H9 (cell line): ENCODE data around the gene INO80. TPM values are rescaled to one million over a fixed set of nuclear protein-coding genes. Genes with fewer than 3 reads are reported as not detected.

Experiments used
- DNase-seq: peaks from one replicate; pipeline ENCODE4 v3.0.0-alpha.2; 2017
- H2AFZ ChIP-seq: one replicate; pipeline ENCODE4 v1.6.1; 2013; ENCODE audit warnings: mild to moderate bottlenecking, low read length, control low read depth, moderate library complexity
- H2AK5ac ChIP-seq: 2 replicates; pipeline ENCODE4 v1.6.1; 2013; ENCODE audit warnings: low read length, control low read depth, mixed read lengths; ENCODE audit not compliant: insufficient read length
- H2BK120ac ChIP-seq: one replicate; pipeline ENCODE4 v1.6.1; 2013; ENCODE audit warnings: low read depth, mild to moderate bottlenecking, low read length, control low read depth, inconsistent platforms; ENCODE audit not compliant: poor library complexity, severe bottlenecking
- H2BK12ac ChIP-seq: 2 replicates; pipeline ENCODE4 v1.6.1; 2013; ENCODE audit warnings: low read length, control low read depth, mixed read lengths, low read depth; ENCODE audit not compliant: insufficient read length
- H2BK15ac ChIP-seq: 2 replicates; pipeline ENCODE4 v1.6.1; 2013; ENCODE audit warnings: low read depth, low read length, control low read depth
- H2BK20ac ChIP-seq: one replicate; pipeline ENCODE4 v1.6.1; 2013; ENCODE audit warnings: low read depth, mild to moderate bottlenecking, low read length, control low read depth, inconsistent platforms; ENCODE audit not compliant: poor library complexity, severe bottlenecking
- H2BK5ac ChIP-seq: 2 replicates; pipeline ENCODE4 v1.6.1; 2013; ENCODE audit warnings: low read length, control low read depth, mixed read lengths; ENCODE audit not compliant: insufficient read length
- H3K14ac ChIP-seq: 2 replicates; pipeline ENCODE4 v1.6.1; 2013; ENCODE audit warnings: low read length, control low read depth; ENCODE audit not compliant: insufficient read depth
- H3K18ac ChIP-seq: 2 replicates; pipeline ENCODE4 v1.6.1; 2013; ENCODE audit warnings: low read depth, mild to moderate bottlenecking, mixed read lengths, low read length, control low read depth; ENCODE audit not compliant: insufficient read length
- H3K23ac ChIP-seq: 2 replicates; pipeline ENCODE4 v1.6.1; 2013; ENCODE audit warnings: low read length, control low read depth, mixed read lengths, low read depth; ENCODE audit not compliant: insufficient read length
- H3K23me2 ChIP-seq: 2 replicates; pipeline ENCODE4 v1.6.1; 2013; ENCODE audit warnings: low read depth, mild to moderate bottlenecking, mixed read lengths, low read length, control low read depth; ENCODE audit not compliant: insufficient read length, poor library complexity, severe bottlenecking
- H3K27ac ChIP-seq: 2 replicates; pipeline ENCODE4 v1.5.1; 2013; ENCODE audit warnings: low read length, control low read depth, mixed read lengths, low read depth; ENCODE audit not compliant: insufficient read length
- H3K27me3 ChIP-seq: 2 replicates; pipeline ENCODE4 v1.6.1; 2013; ENCODE audit warnings: low read length, control low read depth, inconsistent platforms; ENCODE audit not compliant: insufficient read depth
- H3K4ac ChIP-seq: 2 replicates; pipeline ENCODE4 v1.6.1; 2013; ENCODE audit warnings: low read depth, mild to moderate bottlenecking, control low read depth, inconsistent platforms, low read length, moderate library complexity
- H3K4me1 ChIP-seq: 2 replicates; pipeline ENCODE4 v1.6.1; 2013; ENCODE audit warnings: low read length, control low read depth, inconsistent platforms; ENCODE audit not compliant: insufficient read depth
- H3K4me2 ChIP-seq: 2 replicates; pipeline ENCODE4 v1.6.1; 2013; ENCODE audit warnings: low read length, control low read depth, mixed read lengths; ENCODE audit not compliant: insufficient read length, insufficient read depth
- H3K56ac ChIP-seq: 2 replicates; pipeline ENCODE4 v1.6.1; 2013; ENCODE audit warnings: low read depth, mild to moderate bottlenecking, mixed read lengths, low read length, control low read depth; ENCODE audit not compliant: insufficient read length
- H3K79me1 ChIP-seq: 2 replicates; pipeline ENCODE4 v1.6.1; 2013; ENCODE audit warnings: low read depth, mild to moderate bottlenecking, moderate library complexity, low read length, control low read depth, inconsistent platforms; ENCODE audit not compliant: insufficient read depth, poor library complexity, severe bottlenecking
- H3K79me2 ChIP-seq: 2 replicates; pipeline ENCODE4 v1.6.1; 2013; ENCODE audit warnings: low read length, control low read depth, inconsistent platforms; ENCODE audit not compliant: insufficient read depth
- H3K9ac ChIP-seq: 2 replicates; pipeline ENCODE4 v1.6.1; 2013; ENCODE audit warnings: low read length, control low read depth, mixed read lengths; ENCODE audit not compliant: insufficient read length; ENCODE audit errors: extremely low read depth
- H3K9me3 ChIP-seq: one replicate; pipeline ENCODE4 v1.6.1; 2013; ENCODE audit warnings: low read depth, low read length, inconsistent platforms; ENCODE audit not compliant: control insufficient read depth
- H3T11ph ChIP-seq: one replicate; pipeline ENCODE4 v1.6.1; 2013; ENCODE audit warnings: mild to moderate bottlenecking, low read length, control low read depth, inconsistent platforms
- H4K20me1 ChIP-seq: one replicate; pipeline ENCODE4 v1.6.1; 2013; ENCODE audit not compliant: control insufficient read depth, insufficient read length, insufficient read depth
- H4K5ac ChIP-seq: 2 replicates; pipeline ENCODE4 v1.6.1; 2013; ENCODE audit warnings: low read depth, mild to moderate bottlenecking, mixed read lengths, low read length, control low read depth; ENCODE audit not compliant: insufficient read length
- H4K8ac ChIP-seq: replicated peaks from 2 replicates; pipeline ENCODE4 v1.6.1; 2013; ENCODE audit warnings: low read length, control low read depth, mixed read lengths, low read depth; ENCODE audit not compliant: insufficient read length
- H4K91ac ChIP-seq: 2 replicates; pipeline ENCODE4 v1.6.1; 2013; ENCODE audit warnings: low read depth, mild to moderate bottlenecking, moderate library complexity, mixed read lengths, low read length, control low read depth; ENCODE audit not compliant: insufficient read length
- H3K27ac Mint-ChIP-seq, 3 experiments: 2 replicates in 2 of 3; 3 replicates in 1 of 3; pipeline ENCODE4 v1.8.0; 2020 to 2021; ENCODE audit warnings: mixed read lengths in 3 of 3, mild to moderate bottlenecking in 1 of 3, moderate library complexity in 1 of 3
- H3K27me3 Mint-ChIP-seq: 2 replicates; pipeline ENCODE4 v1.8.0; 2021; ENCODE audit warnings: low read depth, mild to moderate bottlenecking, moderate library complexity, mixed read lengths
- H3K36me3 Mint-ChIP-seq, 3 experiments: 2 replicates in 2 of 3; 3 replicates in 1 of 3; pipeline ENCODE4 v1.8.0; 2020 to 2021; ENCODE audit warnings: low read depth in 3 of 3, mixed read lengths in 3 of 3; ENCODE audit not compliant: insufficient read depth in 1 of 3
- H3K4me1 Mint-ChIP-seq, 2 experiments: 2 replicates each; pipeline ENCODE4 v1.8.0; 2020; ENCODE audit warnings: mixed read lengths in 2 of 2
- H3K4me3 Mint-ChIP-seq, 2 experiments: 2 replicates in 1 of 2; 3 replicates in 1 of 2; pipeline ENCODE4 v1.8.0; 2020 to 2021; ENCODE audit warnings: mild to moderate bottlenecking in 2 of 2, mixed read lengths in 2 of 2, moderate library complexity in 1 of 2
- H3K9me3 Mint-ChIP-seq, 2 experiments: 2 replicates in 1 of 2; 3 replicates in 1 of 2; pipeline ENCODE4 v1.8.0; 2020; ENCODE audit warnings: mild to moderate bottlenecking in 2 of 2, mixed read lengths in 2 of 2, moderate library complexity in 1 of 2
- CTCF ChIP-seq: fragments of 200-600 bp; sonication (generic); conservative IDR thresholded peaks from 3 replicates; pipeline ENCODE4 v1.8.0; 2021; ENCODE audit warnings: antibody characterized with exemption, mild to moderate bottlenecking
- WGBS: extraction: QIAGEN DNeasy Blood & Tissue Kit; methylation state at CpG from one replicate; pipeline ENCODE4 v1.1.7; 2013; ENCODE audit warnings: missing lambda C conversion rate, low lambda C conversion rate, mixed read lengths; ENCODE audit not compliant: insufficient read length; ENCODE audit errors: extremely low coverage; 5-methylcytosine and 5-hydroxymethylcytosine counted together
- total RNA-seq: library from RNA; stranded (reverse); gene quantifications from 2 replicates; pipeline ENCODE4 v1.2.1, GENCODE V29; 2021

INO80 gene
- total RNA-seq, 1 experiment from 2014 or later, result 29.2 TPM

GRCh38 chr15:41161336-41161735, 45.3 kb upstream of the INO80 start:
- Histone ChIP-seq H3K23me2 (no peaks in the 10 kb centered on the region), H4K8ac (no peak overlapping the region), H2BK15ac (no peak overlapping the region), H2BK5ac (no peak overlapping the region), H3K9me3 (no peaks in the 10 kb centered on the region), H3K4ac (no peak overlapping the region), H2BK120ac (no peak overlapping the region), H3K9ac (no peak overlapping the region), H3K56ac (no peak overlapping the region), H3K27me3 (no peaks in the 10 kb centered on the region), H4K5ac (no peak overlapping the region), H2BK20ac (no peak overlapping the region), H3K27ac (no peak overlapping the region), H4K20me1 (no peaks in the 10 kb centered on the region), H3K4me1 (no peaks in the 10 kb centered on the region), H3T11ph (no peak overlapping the region), H3K4me2 (no peak overlapping the region), H3K14ac (no peak overlapping the region), H2BK12ac (no peak overlapping the region), H2AFZ (no peak overlapping the region), H2AK5ac (no peak overlapping the region), H4K91ac (no peak overlapping the region), H3K79me1 (no peaks in the 10 kb centered on the region), H3K18ac (no peak overlapping the region), H3K23ac (no peak overlapping the region), H3K79me2 (no peaks in the 10 kb centered on the region)
- no peaks in the 10 kb centered on the region for H3K36me3 Mint-ChIP-seq
- H3K9me3 Mint-ChIP-seq, result no peaks in the 10 kb centered on the region
- no peaks in the 10 kb centered on the region for H3K4me1 Mint-ChIP-seq
- DNase-seq, result no peak
- no peak overlapping the region for H3K27ac Mint-ChIP-seq
- H3K27me3 Mint-ChIP-seq, result no peaks in the 10 kb centered on the region
- no peak for TF ChIP-seq CTCF
- no peak overlapping the region for H3K4me3 Mint-ChIP-seq
- no CpG with 5 or more reads among the region's 6 CpGs for WGBS
